Liver (tissue), 9 donors: ENCODE data around the gene DDX1. TPM values are rescaled to one million over a fixed set of nuclear protein-coding genes. Genes with fewer than 3 reads are reported as not detected.

ENCODE experiments used
- DNase-seq: peaks from one replicate; pipeline ENCODE4 v3.0.0-alpha.2; 2017; ENCODE audit warnings: low spot score
- H3K27ac ChIP-seq, 2 donors: one replicate each; pipeline ENCODE4 v1.7.0; 2013; ENCODE audit warnings: inconsistent platforms in 2 of 2, low read length in 2 of 2, control low read depth in 1 of 2, low read depth in 1 of 2, mild to moderate bottlenecking in 1 of 2
- H3K27me3 ChIP-seq, 4 donors: one replicate each; pipeline versions ENCODE4 v1.6.1 to v1.7.0; 2013; ENCODE audit warnings: low read length in 3 of 4, inconsistent platforms in 1 of 4, mild to moderate bottlenecking in 1 of 4, moderate library complexity in 1 of 4; ENCODE audit not compliant: control insufficient read depth in 4 of 4, insufficient read depth in 4 of 4
- H3K36me3 ChIP-seq, 4 donors: one replicate each; pipeline versions ENCODE4 v1.6.1 to v1.7.0; 2013; ENCODE audit warnings: low read length in 3 of 4, mild to moderate bottlenecking in 3 of 4, low read depth in 1 of 4, moderate library complexity in 1 of 4; ENCODE audit not compliant: control insufficient read depth in 4 of 4, insufficient read depth in 3 of 4
- H3K4me1 ChIP-seq, 4 donors: one replicate each; pipeline versions ENCODE4 v1.6.1 to v1.7.0; 2013; ENCODE audit warnings: low read length in 3 of 4, mild to moderate bottlenecking in 3 of 4, moderate library complexity in 1 of 4; ENCODE audit not compliant: control insufficient read depth in 4 of 4, insufficient read depth in 4 of 4
- H3K4me3 ChIP-seq, 3 donors: one replicate each; pipeline versions ENCODE4 v1.6.1 to v1.7.0; 2013; ENCODE audit warnings: low read length in 3 of 3, control low read depth in 1 of 3, low read depth in 1 of 3, mild to moderate bottlenecking in 1 of 3
- H3K9ac ChIP-seq, 2 donors: one replicate each; pipeline ENCODE4 v1.7.0; 2013; ENCODE audit warnings: low read length in 2 of 2, mild to moderate bottlenecking in 2 of 2, moderate library complexity in 2 of 2, control low read depth in 1 of 2, low read depth in 1 of 2
- H3K9me3 ChIP-seq, 4 donors: one replicate each; pipeline versions ENCODE4 v1.6.1 to v1.7.0; 2013; ENCODE audit warnings: low read length in 3 of 4; ENCODE audit not compliant: control insufficient read depth in 4 of 4
- CTCF ChIP-seq: fragments of 150-350 bp; IDR thresholded peaks from 2 replicates; pipeline ENCODE4 v1.5.1; 2017; ENCODE audit warnings: improper control_type of control experiment, low read depth, low read length; ENCODE audit not compliant: missing input control
- EGR1 ChIP-seq, 2 donors: IDR thresholded peaks; 2 replicates each; pipeline ENCODE4 v1.6.1; 2016 to 2018; ENCODE audit warnings: antibody characterized with exemption in 2 of 2, low read depth in 2 of 2
- FOXA1 ChIP-seq: IDR thresholded peaks from 2 replicates; pipeline ENCODE4 v1.6.1; 2016; ENCODE audit warnings: antibody characterized with exemption
- FOXA2 ChIP-seq: IDR thresholded peaks from 2 replicates; pipeline ENCODE4 v1.6.1; 2016; ENCODE audit warnings: antibody characterized with exemption
- GABPA ChIP-seq, 2 donors: IDR thresholded peaks in 1 of 2; conservative IDR thresholded peaks in 1 of 2; 2 replicates each; pipeline ENCODE4 v1.6.1; 2016; ENCODE audit warnings: antibody characterized with exemption in 2 of 2, mild to moderate bottlenecking in 1 of 2, moderate library complexity in 1 of 2
- HNF4A ChIP-seq, 2 donors: conservative IDR thresholded peaks; 2 replicates each; pipeline ENCODE4 v1.6.1; 2016; ENCODE audit warnings: antibody characterized with exemption in 2 of 2, mild to moderate bottlenecking in 2 of 2
- HNF4G ChIP-seq: IDR thresholded peaks from 2 replicates; pipeline ENCODE4 v1.6.1; 2016; ENCODE audit warnings: antibody characterized with exemption
- JUND ChIP-seq, 2 donors: IDR thresholded peaks; 2 replicates each; pipeline ENCODE4 v1.6.1; 2016; ENCODE audit warnings: antibody characterized with exemption in 2 of 2
- MAX ChIP-seq: IDR thresholded peaks from 2 replicates; pipeline ENCODE4 v1.6.1; 2016; ENCODE audit warnings: antibody characterized with exemption
- NR2F2 ChIP-seq: IDR thresholded peaks from 2 replicates; pipeline ENCODE4 v1.6.1; 2016; ENCODE audit warnings: antibody characterized with exemption
- RAD21 ChIP-seq, 2 donors: IDR thresholded peaks; 2 replicates each; pipeline ENCODE4 v1.6.1; 2016; ENCODE audit warnings: antibody characterized with exemption in 2 of 2, mild to moderate bottlenecking in 2 of 2
- RXRA ChIP-seq, 2 donors: IDR thresholded peaks; 2 replicates each; pipeline ENCODE4 v1.6.1; 2017 to 2018; ENCODE audit warnings: antibody characterized with exemption in 2 of 2, mild to moderate bottlenecking in 1 of 2
- SP1 ChIP-seq: IDR thresholded peaks from 2 replicates; pipeline ENCODE4 v1.6.1; 2018; ENCODE audit warnings: antibody characterized with exemption, mild to moderate bottlenecking
- YY1 ChIP-seq: IDR thresholded peaks from 2 replicates; pipeline ENCODE4 v1.6.1; 2016; ENCODE audit warnings: antibody characterized with exemption, mild to moderate bottlenecking
- WGBS: extraction: QIAGEN DNeasy Blood & Tissue Kit; methylation state at CpG from one replicate; pipeline ENCODE4 v1.1.7; 2013; 5-methylcytosine and 5-hydroxymethylcytosine counted together
- polyA plus RNA-seq, 2 donors: library from polyadenylated mRNA; stranded (reverse) in 1 of 2; unstranded in 1 of 2; fragments of 200-250 nt in 1 of 2; fragments of >200 nt in 1 of 2; fragmentation: Nextera tagmentation in 1 of 2; extraction: Ambion mirVana in 1 of 2; gene quantifications; one replicate each; pipeline versions ENCODE4 v1.2.1 to v1.2.3, GENCODE V29; 2013 to 2015
- total RNA-seq, 2 donors: library from RNA; depleted of rRNA; stranded (reverse); fragments of >200 nt; gene quantifications; one replicate each; pipeline ENCODE4 v1.2.3, GENCODE V29; 2014
- TF ChIP-seq, protein P1 (sequence below): IDR thresholded peaks from 2 replicates; pipeline ENCODE4 v1.6.1; 2016; ENCODE audit warnings: antibody characterized with exemption
- TF ChIP-seq, protein P2 (sequence below): IDR thresholded peaks from 2 replicates; pipeline ENCODE4 v1.6.1; 2016; ENCODE audit warnings: antibody characterized with exemption
- TF ChIP-seq, protein P3 (sequence below): IDR thresholded peaks from 2 replicates; pipeline ENCODE4 v1.6.1; 2016; ENCODE audit warnings: antibody characterized with exemption, mild to moderate bottlenecking
- donor health status: healthy.
- donor health status: healthy.
- donor health status: healthy.
- donor health status: healthy.
- donor health status: healthy.

Gene DDX1
- total and polyA plus RNA-seq, 4 donors: 31.7 to 43.9 (median 38.8) TPM

DNA sequence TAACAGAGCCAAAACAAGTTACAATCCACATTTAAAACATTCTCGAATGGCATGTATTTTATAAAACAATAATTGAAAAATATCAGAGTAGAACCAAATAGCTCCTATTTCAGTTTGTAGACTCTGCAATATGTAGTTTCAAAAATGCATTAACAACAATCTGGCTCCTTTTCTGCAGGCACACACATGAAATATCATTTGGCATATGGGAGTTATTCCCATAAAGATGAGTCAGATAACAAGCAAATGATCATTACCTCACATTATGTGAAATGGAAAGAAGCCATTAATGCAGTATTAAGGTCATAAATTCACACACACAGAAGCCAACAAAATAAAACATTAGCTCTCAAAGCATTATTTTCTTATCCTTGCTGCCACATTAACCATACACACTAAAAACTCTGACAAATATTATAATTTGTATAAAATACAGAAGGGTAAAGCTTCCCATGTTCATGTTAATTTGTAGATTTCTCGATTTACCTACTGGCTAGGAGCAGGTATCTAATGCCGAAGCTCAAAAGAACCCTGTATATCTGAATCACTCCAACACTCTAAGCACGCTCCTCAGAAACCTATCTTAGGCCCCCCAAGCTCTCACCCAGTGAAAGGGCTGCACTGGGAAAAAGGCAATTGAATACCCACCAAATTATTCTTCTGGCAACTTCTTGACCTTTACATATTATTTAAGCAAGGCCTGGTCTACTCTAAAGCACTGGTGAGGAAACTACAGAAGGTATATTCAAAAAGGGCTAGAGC lies 44.4 kb upstream of the DDX1 start:
- Histone ChIP-seq H3K9me3 (no peaks in the 10 kb centered on the region), H3K4me1 (no peaks in the 10 kb centered on the region), H3K36me3 (peaks cover 0 to 11% (median 8%) of the 10 kb centered on the region in 4 donors), H3K9ac (no peak overlapping the region), H3K4me3 (no peak overlapping the region), H3K27me3 (no peaks in the 10 kb centered on the region), H3K27ac (no peak overlapping the region)
- TF ChIP-seq CTCF (no peak), YY1 (no peak), HNF4G (no peak), RXRA (IDR thresholded peaks at IDR 0.05) (no peak), HNF4A (conservative IDR thresholded peaks at IDR 0.05) (no peak), EGR1 (IDR thresholded peaks at IDR 0.05; ENCODE audit: low read depth in 2 of 2) (no peak), GABPA (IDR thresholded peaks at IDR 0.05 in 1 of 2, conservative IDR thresholded peaks at IDR 0.05 in 1 of 2) (no peak), RAD21 (IDR thresholded peaks at IDR 0.05) (no peak), FOXA1 (no peak), MAX (no peak), JUND (IDR thresholded peaks at IDR 0.05) (no peak), NR2F2 (no peak), SP1 (no peak), FOXA2 (no peak)
- TF ChIP-seq, protein P1, sequence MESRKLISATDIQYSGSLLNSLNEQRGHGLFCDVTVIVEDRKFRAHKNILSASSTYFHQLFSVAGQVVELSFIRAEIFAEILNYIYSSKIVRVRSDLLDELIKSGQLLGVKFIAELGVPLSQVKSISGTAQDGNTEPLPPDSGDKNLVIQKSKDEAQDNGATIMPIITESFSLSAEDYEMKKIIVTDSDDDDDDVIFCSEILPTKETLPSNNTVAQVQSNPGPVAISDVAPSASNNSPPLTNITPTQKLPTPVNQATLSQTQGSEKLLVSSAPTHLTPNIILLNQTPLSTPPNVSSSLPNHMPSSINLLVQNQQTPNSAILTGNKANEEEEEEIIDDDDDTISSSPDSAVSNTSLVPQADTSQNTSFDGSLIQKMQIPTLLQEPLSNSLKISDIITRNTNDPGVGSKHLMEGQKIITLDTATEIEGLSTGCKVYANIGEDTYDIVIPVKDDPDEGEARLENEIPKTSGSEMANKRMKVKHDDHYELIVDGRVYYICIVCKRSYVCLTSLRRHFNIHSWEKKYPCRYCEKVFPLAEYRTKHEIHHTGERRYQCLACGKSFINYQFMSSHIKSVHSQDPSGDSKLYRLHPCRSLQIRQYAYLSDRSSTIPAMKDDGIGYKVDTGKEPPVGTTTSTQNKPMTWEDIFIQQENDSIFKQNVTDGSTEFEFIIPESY: no peak
- TF ChIP-seq, protein P2, sequence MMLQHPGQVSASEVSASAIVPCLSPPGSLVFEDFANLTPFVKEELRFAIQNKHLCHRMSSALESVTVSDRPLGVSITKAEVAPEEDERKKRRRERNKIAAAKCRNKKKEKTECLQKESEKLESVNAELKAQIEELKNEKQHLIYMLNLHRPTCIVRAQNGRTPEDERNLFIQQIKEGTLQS: no peak
- TF ChIP-seq, protein P3, sequence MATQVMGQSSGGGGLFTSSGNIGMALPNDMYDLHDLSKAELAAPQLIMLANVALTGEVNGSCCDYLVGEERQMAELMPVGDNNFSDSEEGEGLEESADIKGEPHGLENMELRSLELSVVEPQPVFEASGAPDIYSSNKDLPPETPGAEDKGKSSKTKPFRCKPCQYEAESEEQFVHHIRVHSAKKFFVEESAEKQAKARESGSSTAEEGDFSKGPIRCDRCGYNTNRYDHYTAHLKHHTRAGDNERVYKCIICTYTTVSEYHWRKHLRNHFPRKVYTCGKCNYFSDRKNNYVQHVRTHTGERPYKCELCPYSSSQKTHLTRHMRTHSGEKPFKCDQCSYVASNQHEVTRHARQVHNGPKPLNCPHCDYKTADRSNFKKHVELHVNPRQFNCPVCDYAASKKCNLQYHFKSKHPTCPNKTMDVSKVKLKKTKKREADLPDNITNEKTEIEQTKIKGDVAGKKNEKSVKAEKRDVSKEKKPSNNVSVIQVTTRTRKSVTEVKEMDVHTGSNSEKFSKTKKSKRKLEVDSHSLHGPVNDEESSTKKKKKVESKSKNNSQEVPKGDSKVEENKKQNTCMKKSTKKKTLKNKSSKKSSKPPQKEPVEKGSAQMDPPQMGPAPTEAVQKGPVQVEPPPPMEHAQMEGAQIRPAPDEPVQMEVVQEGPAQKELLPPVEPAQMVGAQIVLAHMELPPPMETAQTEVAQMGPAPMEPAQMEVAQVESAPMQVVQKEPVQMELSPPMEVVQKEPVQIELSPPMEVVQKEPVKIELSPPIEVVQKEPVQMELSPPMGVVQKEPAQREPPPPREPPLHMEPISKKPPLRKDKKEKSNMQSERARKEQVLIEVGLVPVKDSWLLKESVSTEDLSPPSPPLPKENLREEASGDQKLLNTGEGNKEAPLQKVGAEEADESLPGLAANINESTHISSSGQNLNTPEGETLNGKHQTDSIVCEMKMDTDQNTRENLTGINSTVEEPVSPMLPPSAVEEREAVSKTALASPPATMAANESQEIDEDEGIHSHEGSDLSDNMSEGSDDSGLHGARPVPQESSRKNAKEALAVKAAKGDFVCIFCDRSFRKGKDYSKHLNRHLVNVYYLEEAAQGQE: no peak
- DNase-seq: no peak
- WGBS: 97% methylated on average over 4 of the region's 4 CpGs
